Small intestine (tissue), 7 donors: ENCODE results near the gene TMCC1. TPM values are rescaled to one million over a fixed set of nuclear protein-coding genes. Genes with fewer than 3 reads are reported as not detected.
"Not testable (repeated sequence)": the region's sequence is repeated elsewhere in the genome, so short reads cannot be mapped to it uniquely, and the experiment has no call there.

Experiments
- DNase-seq, 2 donors: peaks; one replicate each; pipeline versions ENCODE4 v3.0.0 to v3.0.0-alpha.2; 2013
- FAIRE-seq: peaks from 2 replicates; lab custom pipeline; 2012; peaks lifted over from hg19 to GRCh38; lab: Jason Lieb, UNC
- H3K27ac ChIP-seq, 3 donors: one replicate each; pipeline ENCODE4 v1.5.1; 2013; ENCODE audit warnings: low read length in 2 of 3, mild to moderate bottlenecking in 2 of 3, control low read depth in 1 of 3, inconsistent platforms in 1 of 3, low read depth in 1 of 3, moderate library complexity in 1 of 3
- H3K27me3 ChIP-seq, 3 donors: one replicate each; pipeline ENCODE4 v1.6.1; 2013; ENCODE audit warnings: low read length in 3 of 3, inconsistent platforms in 1 of 3; ENCODE audit not compliant: control insufficient read depth in 3 of 3, insufficient read depth in 3 of 3
- H3K36me3 ChIP-seq, 3 donors: one replicate each; pipeline ENCODE4 v1.6.1; 2013; ENCODE audit warnings: low read length in 3 of 3, inconsistent platforms in 1 of 3, low read depth in 1 of 3, mild to moderate bottlenecking in 1 of 3, moderate library complexity in 1 of 3; ENCODE audit not compliant: control insufficient read depth in 3 of 3, insufficient read depth in 2 of 3
- H3K4me1 ChIP-seq, 3 donors: one replicate each; pipeline ENCODE4 v1.6.1; 2013; ENCODE audit warnings: low read length in 2 of 3, inconsistent platforms in 1 of 3, low read depth in 1 of 3, mild to moderate bottlenecking in 1 of 3, moderate library complexity in 1 of 3; ENCODE audit not compliant: control insufficient read depth in 3 of 3, insufficient read depth in 2 of 3
- H3K4me3 ChIP-seq, 3 donors: one replicate each; pipeline ENCODE4 v1.5.1; 2013; ENCODE audit warnings: low read length in 3 of 3, control low read depth in 1 of 3, inconsistent platforms in 1 of 3, low read depth in 1 of 3, mild to moderate bottlenecking in 1 of 3, moderate library complexity in 1 of 3
- H3K9me3 ChIP-seq, 2 donors: one replicate each; pipeline ENCODE4 v1.6.1; 2013; ENCODE audit warnings: low read depth in 1 of 2, low read length in 1 of 2; ENCODE audit not compliant: control insufficient read depth in 2 of 2, insufficient read depth in 1 of 2
- WGBS, 3 donors: extraction: QIAGEN DNeasy Blood & Tissue Kit; methylation state at CpG; one replicate each; pipeline ENCODE4 v1.1.7; 2013; 5-methylcytosine and 5-hydroxymethylcytosine counted together
- polyA plus RNA-seq, 4 donors: library from polyadenylated mRNA; stranded (reverse) in 3 of 4; unstranded in 1 of 4; fragments of 200-250 nt in 3 of 4; fragments of 120-200 nt in 1 of 4; gene quantifications; one replicate each; pipeline versions ENCODE4 v1.2.1 to v1.2.3, GENCODE V29; 2013
- donor health status: healthy with polysubstance abuse.
- donor health status: control.
- donor health status: control.
- donor health status: Bipolar disorder and iron deficiency.
- donor health status: healthy.

TMCC1 gene
- polyA plus RNA-seq, 4 donors = 5.4 to 16.4 (median 7.6) TPM

GRCh38 chr3:129845956-129846355, 47.6 kb downstream of the TMCC1 start:
- Histone ChIP-seq H3K9me3 (peaks cover 0 to 4% of the 10 kb centered on the region in 2 donors), H3K27ac (no peak overlapping the region), H3K27me3 (no peaks in the 10 kb centered on the region), H3K36me3 (peaks cover 0 to 2% (median 0%) of the 10 kb centered on the region in 3 donors), H3K4me1 (no peaks in the 10 kb centered on the region), H3K4me3 (no peak overlapping the region)
- FAIRE-seq (no peak), DNase-seq (no peak)
- 72 to 91% (median 78%) methylated on average over 2 of the region's 2 CpGs for WGBS, 3 donors

- H3K27ac ChIP-seq = peak overlapping the region in 1 of 3 donors; percentile 43
- peaks cover 0 to 9% of the 10 kb centered on the region in 2 donors for H3K9me3 ChIP-seq
- DNase-seq = peak; percentile 57 to 76
- peaks cover 0 to 2% (median 0%) of the 10 kb centered on the region in 3 donors for H3K36me3 ChIP-seq
- H3K4me3 ChIP-seq = no peak overlapping the region
- FAIRE-seq = no peak
- H3K4me1 ChIP-seq = peaks cover 0 to 10% (median 9%) of the 10 kb centered on the region in 3 donors
- WGBS, 3 donors = 37 to 74% (median 59%) methylated on average over 5 of the region's 5 CpGs
- H3K27me3 ChIP-seq = no peaks in the 10 kb centered on the region
Observed at GRCh38 chr3:129840707-129841360, 52.7 kb downstream of the TMCC1 start.

GRCh38 chr3:129838086-129838485, 55.4 kb downstream of the TMCC1 start:
- 84 to 98% (median 88%) methylated on average over 6 of the region's 6 CpGs for WGBS, 3 donors
- DNase-seq = no peak
- no peak for FAIRE-seq
- no peak overlapping the region for H3K27ac ChIP-seq
- H3K4me3 ChIP-seq = no peak overlapping the region
- no peaks in the 10 kb centered on the region for H3K36me3 ChIP-seq
- H3K4me1 ChIP-seq = peaks cover 0 to 10% (median 9%) of the 10 kb centered on the region in 3 donors
- H3K27me3 ChIP-seq = no peaks in the 10 kb centered on the region
- H3K9me3 ChIP-seq = peaks cover 0 to 8% of the 10 kb centered on the region in 2 donors

GRCh38 chr3:129837065-129837642, 56.4 kb downstream of the TMCC1 start:
- no peak for FAIRE-seq
- DNase-seq = no peak
- no peak overlapping the region for H3K27ac ChIP-seq
- 68 to 96% (median 79%) methylated on average over 2 of the region's 2 CpGs for WGBS, 3 donors
- no peaks in the 10 kb centered on the region for H3K27me3 ChIP-seq
- H3K4me3 ChIP-seq = no peak overlapping the region
- H3K9me3 ChIP-seq = peaks cover 0 to 5% of the 10 kb centered on the region in 2 donors
- no peaks in the 10 kb centered on the region for H3K36me3 ChIP-seq
- peaks cover 0 to 10% (median 9%) of the 10 kb centered on the region in 3 donors for H3K4me1 ChIP-seq

GRCh38 chr3:129836381-129837064, 57.0 kb downstream of the TMCC1 start:
- Histone ChIP-seq H3K9me3 (peaks cover 0 to 5% of the 10 kb centered on the region in 2 donors), H3K4me1 (peaks cover 0 to 10% (median 9%) of the 10 kb centered on the region in 3 donors), H3K27ac (peak overlapping the region in 1 of 3 donors; percentile 21), H3K4me3 (no peak overlapping the region), H3K36me3 (no peaks in the 10 kb centered on the region), H3K27me3 (no peaks in the 10 kb centered on the region)
- no peak for DNase-seq
- WGBS, 3 donors = 45 to 63% (median 45%) methylated on average over 2 of the region's 2 CpGs
- no peak for FAIRE-seq

- Histone ChIP-seq H3K36me3 (no peaks in the 10 kb centered on the region), H3K27me3 (no peaks in the 10 kb centered on the region), H3K9me3 (no peaks in the 10 kb centered on the region), H3K4me1 (peaks cover 0 to 9% (median 5%) of the 10 kb centered on the region in 3 donors), H3K27ac (no peak overlapping the region), H3K4me3 (no peak overlapping the region)
- WGBS, 3 donors = 77 to 82% (median 79%) methylated on average over 2 of the region's 2 CpGs
- DNase-seq (no peak), FAIRE-seq (no peak)
Observed at GRCh38 chr3:129835198-129835597, 58.3 kb downstream of the TMCC1 start.

GRCh38 chr3:129834580-129834979, 58.9 kb downstream of the TMCC1 start:
- Histone ChIP-seq H3K27ac (no peak overlapping the region), H3K36me3 (no peaks in the 10 kb centered on the region), H3K4me1 (peaks cover 0 to 9% (median 5%) of the 10 kb centered on the region in 3 donors), H3K9me3 (no peaks in the 10 kb centered on the region), H3K4me3 (no peak overlapping the region), H3K27me3 (no peaks in the 10 kb centered on the region)
- no peak for DNase-seq
- 85 to 91% (median 89%) methylated on average over 5 of the region's 5 CpGs for WGBS, 3 donors
- FAIRE-seq = no peak

GRCh38 chr3:129831942-129832341, 61.6 kb downstream of the TMCC1 start:
- H3K27ac ChIP-seq, H3K4me3 ChIP-seq, FAIRE-seq, H3K36me3 ChIP-seq, H3K9me3 ChIP-seq, DNase-seq, H3K27me3 ChIP-seq, H3K4me1 ChIP-seq: not testable (repeated sequence)
- WGBS, 3 donors = 76 to 83% (median 83%) methylated on average over 6 of the region's 6 CpGs
